GM19463 (cell line): ENCODE results near the gene ACVR1B.
"Not testable (repeated sequence)": the region's sequence is repeated elsewhere in the genome, so short reads cannot be mapped to it uniquely, and the experiment has no call there.

Experiments
- ATAC-seq: cut with Tn5 transposase; IDR thresholded peaks from one replicate; pipeline ENCODE4 v1.9.1; 2021; ENCODE audit warnings: mild to moderate bottlenecking, moderate library complexity; ENCODE audit not compliant: unreplicated experiment

ACVR1B gene

GRCh38 chr12:51969643-51970042 lies 18.1 kb downstream of the ACVR1B start:
- no peak for ATAC-seq

GRCh38 chr12:51970904-51971646 lies 19.6 kb downstream of the ACVR1B start:
- ATAC-seq, result peak; percentile 88

- peak; percentile 38 for ATAC-seq
Observed at GRCh38 chr12:51971679-51972421, 20.4 kb downstream of the ACVR1B start.

GRCh38 chr12:51972422-51972812 lies 20.9 kb downstream of the ACVR1B start:
- no peak for ATAC-seq

GRCh38 chr12:51972849-51973273 lies 21.4 kb downstream of the ACVR1B start:
- no peak for ATAC-seq

- no peak for ATAC-seq
Observed at GRCh38 chr12:51973560-51973959, 22.1 kb downstream of the ACVR1B start.

GRCh38 chr12:51974646-51975045 lies 23.1 kb downstream of the ACVR1B start:
- ATAC-seq, result no peak

GRCh38 chr12:51975196-51975595 lies 23.7 kb downstream of the ACVR1B start:
- ATAC-seq, result no peak

- ATAC-seq, result no peak
Observed at GRCh38 chr12:51976376-51977160, 25.1 kb downstream of the ACVR1B start.

- no peak for ATAC-seq
Observed at GRCh38 chr12:51977320-51977753, 25.8 kb downstream of the ACVR1B start.

GRCh38 chr12:51979306-51979705 lies 27.8 kb downstream of the ACVR1B start:
- ATAC-seq, result not testable (repeated sequence)

GRCh38 chr12:51980051-51980808 lies 28.7 kb downstream of the ACVR1B start:
- peak; percentile 71 for ATAC-seq

GRCh38 chr12:51980809-51981127 lies 29.3 kb downstream of the ACVR1B start:
- no peak for ATAC-seq

GRCh38 chr12:51984657-51985056 lies 33.2 kb downstream of the ACVR1B start:
- ATAC-seq, result no peak

- ATAC-seq, result no peak
Observed at GRCh38 chr12:51985154-51985835, 33.8 kb downstream of the ACVR1B start.

GRCh38 chr12:51986834-51987233 lies 35.3 kb downstream of the ACVR1B start:
- ATAC-seq, result no peak

GRCh38 chr12:51992246-51992645 lies 40.7 kb downstream of the ACVR1B start:
- no peak for ATAC-seq

- no peak for ATAC-seq
Observed at GRCh38 chr12:51994539-51994820, 43.0 kb downstream of the ACVR1B start.

- no peak for ATAC-seq
Observed at GRCh38 chr12:51994959-51995358, 43.5 kb downstream of the ACVR1B start.

GRCh38 chr12:51997136-51997535 lies 45.6 kb downstream of the ACVR1B start:
- ATAC-seq, result no peak
